ENCODE results near the gene CRYGB. TPM values are rescaled to one million over a fixed set of nuclear protein-coding genes. Genes with fewer than 3 reads are reported as not detected.

Gene CRYGB
- polyA plus RNA-seq, 6 donors from 2014 or later: not detected

DNA sequence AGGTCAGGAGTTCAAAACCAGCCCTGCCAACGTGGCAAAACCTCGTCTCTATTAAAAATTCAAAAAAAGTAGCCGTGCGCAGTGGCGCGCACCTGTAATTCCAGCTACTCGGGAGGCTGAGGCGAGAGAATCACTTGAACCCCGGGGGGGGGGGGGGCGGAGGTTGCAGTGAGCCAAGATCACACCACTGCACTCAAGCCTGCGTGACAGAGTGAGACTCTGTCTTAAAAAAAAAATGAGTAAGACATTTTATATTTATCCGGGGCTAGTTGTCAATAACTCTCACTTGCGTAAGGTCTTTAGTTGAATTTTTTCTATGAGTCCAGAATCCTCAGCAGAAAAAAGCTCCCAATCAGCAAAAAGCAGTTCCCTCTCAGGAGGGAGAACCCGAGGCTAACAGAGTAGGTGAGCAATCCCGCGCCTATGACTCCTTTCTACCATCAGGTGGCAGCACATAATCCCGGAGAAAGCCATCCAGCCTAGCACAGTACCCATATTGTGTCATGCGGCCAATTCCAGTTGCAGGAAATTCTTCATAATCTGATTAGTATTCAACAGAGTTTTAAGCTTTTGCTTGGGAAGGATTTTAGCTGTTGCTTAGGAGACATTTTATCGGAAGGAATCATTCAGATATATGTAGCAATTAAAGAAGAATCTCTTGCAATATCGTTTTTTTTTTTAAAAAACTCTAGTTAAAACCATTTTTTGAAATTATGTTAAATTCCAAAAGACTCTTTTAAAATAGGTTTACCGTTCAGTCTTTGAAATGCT is 29.3 kb upstream of the CRYGB start:
- peak; percentile 43 for DNase-seq
- H3K36me3 Mint-ChIP-seq: no peaks in the 10 kb centered on the region
- H3K9me3 Mint-ChIP-seq: no peaks in the 10 kb centered on the region
- peaks cover 0 to 17% (median 8%) of the 10 kb centered on the region in 3 donors for H3K27me3 Mint-ChIP-seq
- ATAC-seq (ENCODE audit: low read depth in 2 of 2): peak; percentile 89 to 98
- peak overlapping the region in 2 of 6 donors; percentile 63 to 71 for H3K27ac Mint-ChIP-seq
- H3K4me1 Mint-ChIP-seq: peaks cover 0 to 6% (median 0%) of the 10 kb centered on the region in 3 donors
- no peak overlapping the region for H3K4me3 Mint-ChIP-seq

DNA sequence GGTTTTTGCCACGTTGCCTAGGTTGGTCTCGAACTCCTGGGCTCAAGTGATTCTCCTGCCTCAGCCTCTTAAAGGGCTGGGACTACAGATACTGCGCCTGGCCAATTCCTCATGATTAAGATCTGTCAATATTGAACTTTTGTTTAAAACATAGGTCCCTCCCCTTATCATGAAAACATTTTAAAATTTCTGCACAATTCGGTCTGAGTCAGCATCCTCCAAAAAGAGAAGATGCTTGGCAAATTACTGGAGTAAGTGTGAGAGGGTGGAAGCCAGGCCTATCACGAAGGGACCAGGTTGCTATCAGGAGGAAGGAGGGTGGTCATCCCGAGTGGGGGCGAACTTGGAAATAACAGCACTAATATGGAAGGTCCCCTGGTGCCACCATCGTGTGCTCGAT is 28.2 kb upstream of the CRYGB start:
- no peak for DNase-seq
- peaks cover 0 to 17% (median 10%) of the 10 kb centered on the region in 3 donors for H3K27me3 Mint-ChIP-seq
- H3K36me3 Mint-ChIP-seq: no peaks in the 10 kb centered on the region
- H3K27ac Mint-ChIP-seq: no peak overlapping the region
- no peak overlapping the region for H3K4me3 Mint-ChIP-seq
- no peaks in the 10 kb centered on the region for H3K9me3 Mint-ChIP-seq
- no peak for ATAC-seq (ENCODE audit: low read depth in 2 of 2)
- H3K4me1 Mint-ChIP-seq: peaks cover 0 to 6% (median 0%) of the 10 kb centered on the region in 3 donors

DNA sequence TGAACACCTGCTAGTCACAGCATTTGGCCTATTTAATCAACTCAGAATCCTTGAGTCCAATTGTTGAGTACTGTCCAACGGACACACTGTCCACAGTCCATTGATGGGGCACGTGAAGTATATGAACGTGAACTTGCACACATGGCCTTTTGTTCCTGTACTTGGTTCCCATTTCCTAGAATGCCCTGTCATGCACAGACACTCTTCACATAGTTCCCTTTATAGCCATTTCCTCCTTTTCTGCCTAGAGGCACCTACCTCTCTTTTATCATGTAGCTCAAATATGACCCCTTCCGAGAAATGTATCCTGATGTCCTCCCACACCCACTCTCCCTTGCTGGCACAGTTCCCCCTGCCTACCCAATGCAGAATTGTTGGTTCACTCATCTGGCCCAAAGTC is 26.2 kb upstream of the CRYGB start:
- Mint-ChIP-seq H3K9me3 (no peaks in the 10 kb centered on the region), H3K4me3 (no peak overlapping the region), H3K4me1 (peaks cover 0 to 6% (median 0%) of the 10 kb centered on the region in 3 donors), H3K27me3 (peaks cover 0 to 17% (median 10%) of the 10 kb centered on the region in 3 donors), H3K36me3 (no peaks in the 10 kb centered on the region), H3K27ac (no peak overlapping the region)
- DNase-seq (no peak), ATAC-seq (ENCODE audit: low read depth in 2 of 2) (no peak)

DNA sequence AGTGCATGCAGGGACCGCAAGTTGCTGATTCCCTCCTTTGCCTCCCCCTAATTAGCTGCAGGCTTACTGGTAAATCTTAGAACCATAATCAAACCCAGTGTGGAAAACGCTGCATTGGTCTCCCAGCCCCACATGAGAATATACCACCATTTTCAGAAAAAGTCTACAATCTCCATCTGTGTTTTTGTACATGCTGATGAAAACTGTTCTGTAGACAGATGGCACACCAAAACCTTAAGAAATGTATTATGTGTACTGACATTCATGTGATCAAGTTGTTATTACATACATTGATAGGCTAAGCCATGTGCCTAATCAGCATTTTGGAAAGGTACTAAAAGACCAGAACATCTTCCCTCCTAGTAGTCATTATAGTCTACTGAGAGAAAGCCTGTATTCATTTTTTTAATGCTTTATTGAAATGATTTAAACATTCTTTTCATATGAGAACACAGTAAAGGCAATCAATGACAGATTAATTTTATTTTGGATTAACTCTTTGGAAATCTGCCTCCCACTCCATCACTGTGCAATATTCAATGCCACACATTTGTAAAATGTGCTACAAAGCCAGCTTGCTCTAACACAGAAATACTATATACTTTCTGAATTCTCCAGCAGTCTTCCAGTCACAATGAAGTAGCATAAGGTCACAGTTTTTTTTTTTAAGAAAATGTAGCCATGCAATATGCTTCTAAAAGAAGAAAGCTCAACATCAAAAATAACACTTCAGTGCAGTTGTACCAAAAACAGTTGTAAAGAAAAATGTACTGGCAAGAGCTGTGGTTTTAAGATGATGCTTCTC is 19.2 kb upstream of the CRYGB start:
- H3K27ac Mint-ChIP-seq: no peak overlapping the region
- no peak for ATAC-seq (ENCODE audit: low read depth in 2 of 2)
- DNase-seq: no peak
- no peaks in the 10 kb centered on the region for H3K9me3 Mint-ChIP-seq
- H3K36me3 Mint-ChIP-seq: no peaks in the 10 kb centered on the region
- no peaks in the 10 kb centered on the region for H3K4me1 Mint-ChIP-seq
- no peak overlapping the region for H3K4me3 Mint-ChIP-seq
- peaks cover 8 to 10% (median 9%) of the 10 kb centered on the region in 3 donors for H3K27me3 Mint-ChIP-seq

DNA sequence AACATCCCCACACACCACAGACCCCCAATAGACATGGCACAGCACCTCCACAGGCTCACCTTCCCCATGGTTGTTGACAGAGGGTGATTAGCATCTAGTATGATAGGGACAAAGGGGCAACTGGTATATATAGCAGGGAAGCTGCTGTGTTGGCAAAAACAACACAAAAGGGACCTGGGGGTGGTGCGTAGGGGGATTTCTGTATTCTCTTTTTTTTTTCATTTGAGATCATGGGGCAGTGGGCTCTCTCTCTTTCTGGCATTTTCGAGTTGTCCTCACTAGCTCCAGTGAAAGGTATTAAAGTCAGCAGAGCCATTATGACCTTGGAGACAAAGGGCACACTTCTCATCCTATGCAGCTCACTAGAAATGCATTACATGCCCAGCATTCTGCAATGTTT is 17.5 kb upstream of the CRYGB start, which contains the start of gene CRYGA:
TSS of gene CRYGA (minus strand) at position 101 of the 400 bp plus-strand sequence. CDS start at position 68, 33 bp downstream.
- no peak for DNase-seq
- Mint-ChIP-seq H3K4me3 (no peak within 1 kb of the TSS), H3K27ac (no peak within 1 kb of the TSS)

DNA sequence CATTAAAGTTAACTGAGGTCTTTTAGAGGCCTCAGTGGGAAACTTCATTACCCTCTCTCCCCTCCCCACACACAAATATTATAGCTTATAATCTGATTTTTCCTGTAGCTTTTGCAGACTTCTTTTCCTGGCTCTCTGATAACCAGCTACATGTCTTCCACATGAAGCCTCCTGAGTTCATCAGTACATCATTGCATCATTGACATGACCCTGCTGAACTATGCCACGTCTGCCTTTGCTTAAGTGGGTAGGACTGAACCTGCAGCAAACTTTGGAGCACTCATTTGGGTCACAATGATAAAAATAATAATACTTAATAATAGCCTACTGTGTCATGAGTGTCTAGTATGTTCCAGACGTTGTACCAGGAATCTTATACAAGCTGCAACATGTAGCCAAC is 10.5 kb upstream of the CRYGB start:
- ATAC-seq (ENCODE audit: low read depth in 2 of 2): no peak
- peaks cover 0 to 3% of the 10 kb centered on the region in 2 donors for H3K36me3 Mint-ChIP-seq
- no peak overlapping the region for H3K27ac Mint-ChIP-seq

More for the DNA sequence above, 17.5 kb upstream of the CRYGB start, which contains the start of gene CRYGA:
- Mint-ChIP-seq H3K27me3 (peaks cover 8 to 9% (median 9%) of the 10 kb centered on the region in 3 donors), H3K4me1 (no peaks in the 10 kb centered on the region), H3K9me3 (peaks cover 0 to under 1% (median 0%) of the 10 kb centered on the region in 7 donors), H3K36me3 (no peaks in the 10 kb centered on the region)
- ATAC-seq (ENCODE audit: low read depth in 2 of 2): no peak

DNA sequence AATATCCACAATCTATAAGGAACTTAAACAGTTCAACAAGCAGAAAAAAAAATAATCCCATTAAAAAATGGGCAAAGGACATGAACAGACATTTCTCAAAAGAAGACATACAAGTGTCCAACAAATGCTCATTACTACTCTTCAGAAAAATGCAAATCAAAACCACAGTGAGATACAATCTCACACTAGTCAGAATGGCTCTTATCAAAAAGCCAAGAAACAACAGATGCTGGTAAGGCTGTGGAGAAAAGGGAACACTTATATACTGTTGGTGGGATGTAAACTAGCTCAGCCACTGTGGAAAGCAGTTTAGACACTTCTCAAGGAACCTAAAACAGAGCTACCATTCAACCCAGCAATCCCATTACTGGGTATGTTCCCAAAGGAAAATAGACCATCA is 7.2 kb upstream of the CRYGB start:
- H3K36me3 Mint-ChIP-seq: peaks cover 0 to 9% of the 10 kb centered on the region in 2 donors
- ATAC-seq (ENCODE audit: low read depth in 2 of 2) (no peak), DNase-seq (no peak)
- H3K4me3 Mint-ChIP-seq: no peak overlapping the region
- H3K4me1 Mint-ChIP-seq: no peaks in the 10 kb centered on the region
- H3K9me3 Mint-ChIP-seq: peaks cover 0 to 23% (median 14%) of the 10 kb centered on the region in 7 donors
- H3K27ac Mint-ChIP-seq: no peak overlapping the region
- peaks cover 3 to 18% (median 6%) of the 10 kb centered on the region in 3 donors for H3K27me3 Mint-ChIP-seq

More for the DNA sequence above, 10.5 kb upstream of the CRYGB start:
- DNase-seq: no peak
- Mint-ChIP-seq H3K4me3 (no peak overlapping the region), H3K9me3 (peaks cover 0 to 11% (median 5%) of the 10 kb centered on the region in 7 donors), H3K27me3 (peaks cover 0 to 18% (median 3%) of the 10 kb centered on the region in 3 donors), H3K4me1 (no peaks in the 10 kb centered on the region)

DNA sequence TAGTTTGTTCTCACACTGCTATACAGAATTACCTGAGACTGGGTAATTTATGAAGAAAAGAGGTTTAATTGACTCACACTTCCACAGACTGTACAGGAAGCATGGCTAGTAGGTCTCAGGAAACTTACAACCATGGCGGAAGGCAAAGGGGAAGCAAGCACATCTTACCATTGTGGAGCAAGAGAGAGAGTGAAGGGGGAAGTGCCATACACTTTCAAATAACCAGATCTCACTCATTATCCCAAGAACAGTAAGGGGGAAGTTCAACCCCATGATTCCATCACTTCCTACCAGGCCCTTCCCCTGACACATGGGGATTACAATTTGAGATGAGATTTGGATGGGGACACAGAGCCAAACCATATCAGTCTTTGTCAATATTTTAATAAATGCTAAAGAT is 5.0 kb upstream of the CRYGB start:
- ATAC-seq (ENCODE audit: low read depth in 2 of 2) (no peak), DNase-seq (no peak)
- H3K27me3 Mint-ChIP-seq: peaks cover 3 to 18% (median 6%) of the 10 kb centered on the region in 3 donors
- H3K9me3 Mint-ChIP-seq: peaks cover 0 to 23% (median 14%) of the 10 kb centered on the region in 7 donors
- H3K27ac Mint-ChIP-seq: no peak overlapping the region
- peaks cover 0 to 9% of the 10 kb centered on the region in 2 donors for H3K36me3 Mint-ChIP-seq
- H3K4me1 Mint-ChIP-seq: no peaks in the 10 kb centered on the region
- H3K4me3 Mint-ChIP-seq: no peak overlapping the region

DNA sequence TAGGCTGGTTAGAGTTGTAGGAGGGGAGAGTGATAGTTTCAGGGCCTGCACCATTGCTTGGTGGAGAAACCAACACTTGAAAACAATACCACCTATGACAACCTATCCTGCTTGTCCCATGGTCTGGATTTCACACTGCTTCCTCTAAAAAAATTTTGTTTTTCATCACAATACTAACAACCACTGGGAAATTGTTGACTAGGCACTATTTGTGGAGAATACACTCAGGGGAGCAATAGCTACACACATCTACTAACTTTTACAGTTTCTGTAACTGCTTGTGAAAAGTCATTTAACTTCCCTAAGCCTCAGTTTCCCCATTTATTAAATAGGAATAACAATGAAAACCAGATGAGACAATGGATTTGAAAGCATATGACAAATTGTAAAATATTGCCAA is 4.1 kb upstream of the CRYGB start:
- Mint-ChIP-seq H3K4me1 (no peaks in the 10 kb centered on the region), H3K9me3 (peaks cover 0 to 23% (median 14%) of the 10 kb centered on the region in 7 donors)

DNA sequence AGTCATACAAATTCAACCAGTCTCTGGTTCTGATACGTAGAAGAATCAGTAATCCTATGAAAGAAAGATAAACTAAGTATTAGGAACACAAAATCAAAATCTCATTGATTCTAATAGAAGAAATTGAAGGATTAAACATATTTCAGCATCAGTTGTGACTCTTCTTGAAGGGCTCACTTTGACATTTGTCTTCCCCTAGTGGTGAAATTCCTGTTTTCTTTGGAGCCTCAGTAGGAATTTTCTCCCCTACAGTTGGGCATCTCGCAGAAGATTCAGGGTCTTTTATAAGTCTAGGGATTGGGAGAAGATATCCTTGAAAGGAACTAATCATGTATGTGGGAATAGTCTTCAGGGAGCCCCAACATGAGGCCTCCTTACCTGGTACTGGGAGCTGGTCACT is 2.8 kb upstream of the CRYGB start:
- Mint-ChIP-seq H3K27me3 (peaks cover 3 to 16% (median 6%) of the 10 kb centered on the region in 3 donors), H3K9me3 (peaks cover 0 to 27% (median 14%) of the 10 kb centered on the region in 7 donors), H3K4me3 (no peak overlapping the region), H3K27ac (peak overlapping the region in 1 of 6 donors; percentile 34), H3K36me3 (peaks cover 0 to 9% of the 10 kb centered on the region in 2 donors), H3K4me1 (no peaks in the 10 kb centered on the region)
- DNase-seq: no peak
- no peak for ATAC-seq (ENCODE audit: low read depth in 2 of 2)

More for the DNA sequence above, 4.1 kb upstream of the CRYGB start:
- no peak for ATAC-seq (ENCODE audit: low read depth in 2 of 2)
- Mint-ChIP-seq H3K27ac (no peak overlapping the region), H3K36me3 (peaks cover 0 to 9% of the 10 kb centered on the region in 2 donors), H3K27me3 (peaks cover 3 to 11% (median 6%) of the 10 kb centered on the region in 3 donors), H3K4me3 (no peak overlapping the region)
- DNase-seq: no peak

DNA sequence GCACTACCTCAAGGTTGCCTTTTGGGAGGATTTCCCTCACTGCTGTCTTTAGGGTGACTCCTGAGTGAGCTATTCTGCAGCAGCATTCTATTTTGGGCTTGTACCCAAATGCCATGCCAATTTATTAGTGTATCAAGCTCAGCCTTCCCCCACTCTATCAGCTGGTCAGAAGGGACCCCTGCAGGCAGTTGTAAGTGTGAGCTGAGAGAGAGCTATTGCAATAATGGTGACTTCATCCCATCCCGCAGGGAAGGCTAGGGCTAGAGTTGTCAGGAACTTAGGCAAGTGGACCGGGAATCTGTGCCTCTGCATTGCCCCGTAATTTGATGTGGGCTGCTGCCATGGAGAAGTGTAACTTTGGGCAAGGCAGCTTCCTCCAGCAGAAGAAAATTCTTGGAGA is 1.8 kb upstream of the CRYGB start:
- H3K4me1 Mint-ChIP-seq: no peaks in the 10 kb centered on the region
- ATAC-seq (ENCODE audit: low read depth in 2 of 2) (no peak), DNase-seq (no peak)
- H3K9me3 Mint-ChIP-seq: peaks cover 0 to 27% (median 14%) of the 10 kb centered on the region in 7 donors
- peaks cover 0 to 16% (median 6%) of the 10 kb centered on the region in 3 donors for H3K27me3 Mint-ChIP-seq
- peaks cover 0 to 9% of the 10 kb centered on the region in 2 donors for H3K36me3 Mint-ChIP-seq
- no peak overlapping the region for H3K27ac Mint-ChIP-seq
- H3K4me3 Mint-ChIP-seq: peak overlapping the region in 1 of 8 donors; percentile 43

DNA sequence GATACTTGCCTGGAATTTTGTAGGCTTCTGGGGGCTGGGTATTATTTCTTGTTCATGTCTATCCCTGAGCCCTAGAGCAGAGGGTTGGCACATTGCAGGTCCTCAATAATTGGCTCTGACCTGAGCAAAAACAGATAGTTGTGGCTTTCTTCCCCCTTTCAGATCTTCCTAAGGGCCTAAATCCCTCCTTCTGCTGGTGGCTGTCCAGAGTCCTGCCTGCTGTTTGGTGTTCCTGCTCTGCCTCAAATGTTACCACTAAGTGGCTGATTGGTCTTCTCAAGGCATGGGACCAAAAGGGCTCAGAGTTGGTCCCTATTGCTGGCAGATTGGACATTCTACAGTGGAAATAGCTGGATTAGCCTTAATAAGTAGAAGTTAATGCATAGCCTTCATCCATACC is 1.1 kb upstream of the CRYGB start:
- peaks cover 0 to 9% of the 10 kb centered on the region in 2 donors for H3K36me3 Mint-ChIP-seq
- H3K4me1 Mint-ChIP-seq: no peaks in the 10 kb centered on the region
- H3K4me3 Mint-ChIP-seq: no peak overlapping the region
- DNase-seq: no peak
- peaks cover 0 to 16% (median 6%) of the 10 kb centered on the region in 3 donors for H3K27me3 Mint-ChIP-seq
- no peak overlapping the region for H3K27ac Mint-ChIP-seq
- no peak for ATAC-seq (ENCODE audit: low read depth in 2 of 2)
- H3K9me3 Mint-ChIP-seq: peaks cover 0 to 21% (median 12%) of the 10 kb centered on the region in 7 donors

All from naive B cell (primary cell).